Stomach (tissue), 4 donors: ENCODE results near the gene OPCML.

Source experiments
- CTCF ChIP-seq, 7 experiments: fragments of 450-650 bp in 4 of 7; fragments of 200-600 bp in 3 of 7; sonication (generic) in 3 of 7; IDR thresholded peaks; one replicate each; pipeline ENCODE4 v1.5.1; 2016 to 2019; ENCODE audit warnings: antibody characterized with exemption in 7 of 7, control low read depth in 2 of 7, mild to moderate bottlenecking in 1 of 7
- POLR2A ChIP-seq, 4 donors: fragments of 450-650 bp; IDR thresholded peaks; one replicate each; pipeline ENCODE4 v1.6.1; 2016; ENCODE audit warnings: antibody characterized with exemption in 4 of 4, control low read depth in 2 of 4, mild to moderate bottlenecking in 1 of 4, moderate library complexity in 1 of 4
- POLR2AphosphoS5 ChIP-seq, 3 donors: sonication (generic); formaldehyde crosslinking; IDR thresholded peaks; one replicate each; pipeline ENCODE4 v1.6.1; 2016; ENCODE audit warnings: antibody characterized with exemption in 3 of 3

- TF ChIP-seq CTCF (IDR thresholded peaks at IDR 0.05) (no peak), POLR2A (IDR thresholded peaks at IDR 0.05) (no peak), POLR2AphosphoS5 (IDR thresholded peaks at IDR 0.05) (no peak)
Measured at GRCh38 chr11:133388260-133388659, 144.0 kb downstream of the OPCML start.
